Right hindlimb (tissue), 1 donor: ENCODE results near the gene LSM10.

Experiments
- DNase-seq: peaks from one replicate; pipeline ENCODE4 v3.0.0-alpha.2; 2018

The LSM10 gene

GRCh38 chr1:36382231-36382630 is 15.5 kb downstream of the LSM10 start:
- DNase-seq = no peak

- DNase-seq = no peak
These were observed 16.3 kb downstream of the LSM10 start for GRCh38 chr1:36381405-36381804.

- no peak for DNase-seq
These were observed 16.9 kb downstream of the LSM10 start for GRCh38 chr1:36380782-36381181.

- DNase-seq = no peak
These were observed 17.5 kb downstream of the LSM10 start for GRCh38 chr1:36380143-36380619.

- DNase-seq = no peak
These were observed 19.8 kb downstream of the LSM10 start for GRCh38 chr1:36377791-36378492.

- DNase-seq = no peak
These were observed 25.1 kb downstream of the LSM10 start for GRCh38 chr1:36372617-36373016.

GRCh38 chr1:36369061-36369861 is 28.4 kb downstream of the LSM10 start:
- peak; percentile 83 for DNase-seq

GRCh38 chr1:36367798-36368197 is 29.9 kb downstream of the LSM10 start:
- DNase-seq = no peak

- no peak for DNase-seq
These were observed 30.6 kb downstream of the LSM10 start for GRCh38 chr1:36367066-36367465.

GRCh38 chr1:36366091-36366661 is 31.5 kb downstream of the LSM10 start:
- peak; percentile 83 for DNase-seq

GRCh38 chr1:36365381-36365780 is 32.3 kb downstream of the LSM10 start:
- DNase-seq = no peak

- no peak for DNase-seq
These were observed 37.7 kb downstream of the LSM10 start for GRCh38 chr1:36359911-36360550.

GRCh38 chr1:36359383-36359782 is 38.3 kb downstream of the LSM10 start:
- DNase-seq = no peak

- no peak for DNase-seq
These were observed 39.1 kb downstream of the LSM10 start for GRCh38 chr1:36358514-36359084.

- DNase-seq = no peak
These were observed 41.9 kb downstream of the LSM10 start for GRCh38 chr1:36355811-36356210.

- no peak for DNase-seq
These were observed 43.2 kb downstream of the LSM10 start for GRCh38 chr1:36354486-36354885.

GRCh38 chr1:36352910-36353878 is 44.5 kb downstream of the LSM10 start:
- DNase-seq = no peak

- no peak for DNase-seq
These were observed 45.4 kb downstream of the LSM10 start for GRCh38 chr1:36352125-36352909.

GRCh38 chr1:36351227-36351977 is 46.3 kb downstream of the LSM10 start:
- DNase-seq = peak; percentile 51

- DNase-seq = peak; percentile 41
These were observed 47.0 kb downstream of the LSM10 start for GRCh38 chr1:36350659-36351226.
